ENCODE data around the gene ZNF674.
"Not testable (repeated sequence)": the region's sequence is repeated elsewhere in the genome, so short reads cannot be mapped to it uniquely, and the experiment has no call there.

ZNF674 gene

DNA sequence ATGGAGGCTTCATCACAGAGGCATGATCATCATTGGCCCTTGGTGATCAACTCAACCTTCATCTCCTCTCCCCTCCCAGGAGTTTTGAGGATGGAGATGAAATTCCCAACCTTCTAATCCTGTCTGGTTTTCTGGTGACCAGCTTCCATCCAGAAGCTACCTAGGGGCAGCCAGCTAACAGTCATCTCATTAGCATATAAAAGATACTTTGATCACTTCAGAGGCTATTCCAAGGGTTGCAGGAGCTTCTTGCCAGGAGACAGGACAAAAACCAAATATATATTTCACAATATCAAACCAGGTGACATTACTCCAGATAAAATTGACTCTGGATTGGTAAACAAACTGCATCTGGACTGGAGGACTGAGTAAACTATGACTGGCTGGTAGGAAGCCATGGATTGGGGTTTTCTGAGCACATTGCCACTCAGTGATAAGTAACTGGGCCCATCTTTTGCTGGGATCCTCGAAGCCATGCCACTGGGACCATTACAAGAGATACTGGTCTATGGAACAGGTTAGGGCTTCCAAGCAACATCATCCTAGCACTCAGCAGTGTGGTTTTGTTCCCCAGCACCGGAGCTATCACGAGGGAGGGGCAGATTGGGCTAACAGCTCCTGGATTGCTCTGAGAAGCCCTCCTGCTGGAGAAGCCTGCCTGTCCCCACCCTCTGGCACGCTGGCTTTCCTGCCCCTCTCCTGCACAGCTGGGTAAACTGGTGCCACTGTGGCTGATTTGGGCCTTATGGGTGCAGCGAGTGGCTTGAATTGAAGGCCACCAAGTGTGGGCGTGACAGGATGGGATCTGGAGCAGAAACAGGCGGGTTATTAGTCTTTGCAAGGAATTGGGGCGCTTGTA is 84.2 kb downstream of the ZNF674 start:
- not testable (repeated sequence) for DNase-seq

DNA sequence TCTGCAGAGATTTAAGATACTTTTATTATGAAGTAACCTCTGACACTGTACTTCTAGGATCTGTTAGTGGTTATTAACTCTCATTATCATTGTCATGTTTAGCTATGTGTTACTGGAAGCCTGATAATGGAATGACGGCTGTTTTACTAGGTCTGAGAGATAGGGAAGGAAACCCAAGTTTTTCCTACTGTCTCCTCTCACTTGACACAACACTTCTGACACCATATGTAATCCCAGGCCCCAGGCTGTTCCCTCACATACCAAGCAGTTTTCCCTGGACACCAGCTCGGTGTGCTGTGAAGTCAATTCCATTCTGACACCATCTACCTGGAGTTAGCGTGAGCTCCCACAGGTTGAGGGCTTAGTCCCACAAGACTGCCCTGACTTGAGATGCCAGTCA is 85.6 kb downstream of the ZNF674 start:
- no peak for DNase-seq

DNA sequence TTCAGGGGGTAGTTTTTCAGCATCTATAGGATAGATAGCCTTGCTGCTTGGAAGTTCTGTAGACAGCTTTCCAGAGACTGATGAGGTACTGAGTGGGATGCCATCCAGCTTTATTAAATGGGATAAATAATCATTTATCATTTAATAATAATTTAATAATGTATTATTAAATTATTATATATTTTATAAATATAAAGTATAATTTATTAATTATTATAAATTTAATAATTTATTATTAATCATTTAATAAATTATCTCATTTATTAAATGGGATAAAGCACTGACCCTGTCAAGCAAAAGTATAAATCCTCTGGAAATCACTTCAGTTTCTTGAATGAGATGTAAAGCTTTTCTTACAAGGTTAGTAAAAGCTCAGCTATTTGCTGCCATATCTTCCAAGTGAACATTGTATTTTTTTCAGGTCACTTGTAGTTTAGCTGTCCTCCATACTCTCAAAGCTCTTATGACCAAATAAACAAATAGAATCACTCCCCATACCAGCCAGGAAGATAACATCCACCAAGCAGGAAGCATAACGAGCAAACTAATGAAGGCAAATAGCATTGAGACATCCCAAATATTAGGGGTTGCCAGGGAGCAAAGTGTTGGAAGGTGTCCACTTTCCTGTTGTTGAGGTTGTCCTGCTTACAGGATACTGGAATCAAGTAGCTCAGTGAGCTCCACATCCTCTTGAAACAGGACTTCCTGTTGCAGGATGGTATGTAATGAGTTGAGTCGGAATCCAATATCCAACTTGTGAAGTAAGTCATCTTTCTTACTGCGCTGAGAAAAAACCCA is 88.9 kb downstream of the ZNF674 start:
- no peak for DNase-seq

Measured in NCI-H2171 treated with DMSO at 0.1 percent for 48 hours (cell line).